HepG2 (cell line): ENCODE data around the gene MYO19. TPM values are rescaled to one million over a fixed set of nuclear protein-coding genes. Genes with fewer than 3 reads are reported as not detected.

Source experiments
- KAT2B ChIP-seq: fragments of 150-350 bp; IDR thresholded peaks from 2 replicates; pipeline ENCODE4 v1.6.1; 2014; ENCODE audit warnings: low read depth, low read length, borderline replicate concordance
- RFX3 ChIP-seq: IDR thresholded peaks from 2 replicates; pipeline ENCODE4 v1.6.1; 2016; ENCODE audit warnings: missing biosample characterization, missing genetic modification reagents
- SRSF9 ChIP-seq: fragments of 200-400 bp; formaldehyde crosslinking; IDR thresholded peaks from 2 replicates; pipeline ENCODE4 v1.6.1; 2018; ENCODE audit warnings: borderline replicate concordance, mild to moderate bottlenecking, low read depth, low read length; ENCODE audit not compliant: insufficient read depth, poor library complexity, severe bottlenecking
- TCF7 ChIP-seq: sonication (generic); IDR thresholded peaks from 2 replicates; pipeline ENCODE4 v1.6.1; 2016; ENCODE audit warnings: antibody characterized with exemption, low read depth
- ZBTB42 ChIP-seq: sonication (generic); formaldehyde crosslinking; IDR thresholded peaks from 2 replicates; pipeline ENCODE4 v1.5.0; 2020; ENCODE audit warnings: mild to moderate bottlenecking, missing genetic modification reagents
- ZEB1 ChIP-seq: IDR thresholded peaks from 2 replicates; pipeline ENCODE4 v1.6.1; 2012; ENCODE audit warnings: mild to moderate bottlenecking, low read depth, inconsistent platforms; ENCODE audit not compliant: insufficient replicate concordance
- ZFAT ChIP-seq: sonication (generic); formaldehyde crosslinking; conservative IDR thresholded peaks from 2 replicates; pipeline ENCODE4 v1.8.1; 2023; ENCODE audit warnings: missing genetic modification reagents, inconsistent platforms
- ZNF235 ChIP-seq: sonication (generic); formaldehyde crosslinking; IDR thresholded peaks from 2 replicates; pipeline ENCODE4 v1.8.1; 2023; ENCODE audit warnings: mild to moderate bottlenecking, missing genetic modification reagents, borderline replicate concordance
- ZNF264 ChIP-seq: sonication (generic); formaldehyde crosslinking; IDR thresholded peaks from 2 replicates; pipeline ENCODE4 v1.4.0; 2020; ENCODE audit warnings: missing genetic modification reagents
- polyA plus RNA-seq, 8 experiments: library from polyadenylated mRNA; depleted of rRNA in 3 of 8; stranded (reverse) in 7 of 8; unstranded in 1 of 8; fragments of >200 nt; fragmentation: Illumina TruSeq in 4 of 8; extraction: Trizol in 4 of 8; gene quantifications; 2 replicates each; pipeline versions ENCODE4 v1.2.1 to v1.2.3, GENCODE V29; 2011 to 2016; ENCODE audit warnings: low read depth in 4 of 8, missing spikeins in 1 of 8, mixed read lengths in 1 of 8; ENCODE audit not compliant: insufficient read depth in 1 of 8
- total RNA-seq, 5 experiments: library from RNA; depleted of rRNA; stranded (reverse); fragments of >200 nt; fragmentation: Illumina TruSeq; extraction: Trizol; gene quantifications; 2 replicates each; pipeline ENCODE4 v1.2.3, GENCODE V29; 2016; ENCODE audit warnings: low read depth in 1 of 5
- TF ChIP-seq, protein P1 (sequence below): sonication (generic); formaldehyde crosslinking; IDR thresholded peaks from 2 replicates; pipeline ENCODE4 v1.5.0; 2020; ENCODE audit warnings: mild to moderate bottlenecking, low read depth, missing genetic modification reagents, borderline replicate concordance
- TF ChIP-seq, protein P2 (sequence below): sonication (generic); formaldehyde crosslinking; IDR thresholded peaks from 2 replicates; pipeline ENCODE4 v1.9.0; 2022; ENCODE audit warnings: low read depth, missing genetic modification reagents
- TF ChIP-seq, protein P3 (sequence below): sonication (generic); formaldehyde crosslinking; IDR thresholded peaks from 2 replicates; pipeline ENCODE4 v1.4.0; 2020; ENCODE audit warnings: mild to moderate bottlenecking, low read depth, missing genetic modification reagents
- TF ChIP-seq, protein P4 (sequence below): sonication (generic); formaldehyde crosslinking; IDR thresholded peaks from 2 replicates; pipeline ENCODE4 v1.5.1; 2020; ENCODE audit warnings: mild to moderate bottlenecking, missing genetic modification reagents, borderline replicate concordance
- TF ChIP-seq, protein P5 (sequence below): sonication (generic); formaldehyde crosslinking; IDR thresholded peaks from 2 replicates; pipeline ENCODE4 v1.4.0; 2020; ENCODE audit warnings: low read depth, missing genetic modification reagents

MYO19 gene
- total and polyA plus RNA-seq, 2 of the 13 experiments (the other 11 are each of a cell fraction or from before 2014, with no cell fraction given): 75.7 to 82.3 TPM

DNA sequence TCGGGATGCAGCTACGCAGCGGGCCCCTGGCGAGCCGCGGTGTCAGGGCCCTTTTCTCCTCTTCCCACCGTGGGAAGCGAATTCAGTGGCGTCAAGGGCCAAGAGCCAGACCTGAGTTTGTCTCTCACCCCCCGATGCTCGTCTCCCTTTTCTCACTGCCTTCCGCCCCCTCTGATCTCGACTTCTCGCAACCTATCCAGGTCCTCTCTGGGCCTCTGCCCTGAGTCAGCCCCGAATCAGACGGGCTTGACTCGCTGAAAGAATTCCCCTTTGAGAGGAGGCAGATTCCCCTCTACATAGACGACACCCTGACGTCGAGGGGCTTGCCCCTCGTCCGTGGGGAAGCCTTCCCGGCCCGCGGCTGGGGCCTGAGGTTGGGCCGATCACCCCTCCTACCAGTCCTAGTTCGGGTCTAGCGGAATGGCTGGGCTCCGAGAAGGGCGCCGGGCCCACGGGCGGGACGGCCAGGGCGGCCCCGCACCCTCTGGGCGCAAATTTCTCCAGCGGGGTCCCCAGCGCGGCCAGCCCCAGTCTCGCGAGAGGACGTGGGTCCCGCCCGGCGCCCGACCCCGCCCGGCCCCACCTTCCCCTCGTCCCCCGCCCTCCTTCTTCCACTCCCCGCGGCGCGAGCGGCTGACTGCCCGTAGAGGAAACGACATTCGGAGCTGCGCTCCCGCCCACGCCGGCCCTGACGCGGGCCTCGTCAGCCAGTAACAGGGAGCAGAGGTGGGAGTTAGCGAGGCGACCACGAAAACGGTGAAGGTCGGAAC is 9.8 kb upstream of the MYO19 start, which contains the start of gene GGNBP2 (continued):
- TF ChIP-seq, protein P1, sequence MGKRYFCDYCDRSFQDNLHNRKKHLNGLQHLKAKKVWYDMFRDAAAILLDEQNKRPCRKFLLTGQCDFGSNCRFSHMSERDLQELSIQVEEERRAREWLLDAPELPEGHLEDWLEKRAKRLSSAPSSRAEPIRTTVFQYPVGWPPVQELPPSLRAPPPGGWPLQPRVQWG (CRISPR knock-in tag): no peak
- TF ChIP-seq ZNF235 (CRISPR knock-in tag) (no peak), RFX3 (no peak), ZNF264 (CRISPR knock-in tag) (peak; percentile 54; the same call in 1 of the 2 replicates), ZEB1 (no peak), SRSF9 (no peak), KAT2B (no peak), ZFAT (no peak), TCF7 (no peak), ZBTB42 (CRISPR knock-in tag) (no peak; the same call in 1 of the 2 replicates)
- TF ChIP-seq, protein P2, sequence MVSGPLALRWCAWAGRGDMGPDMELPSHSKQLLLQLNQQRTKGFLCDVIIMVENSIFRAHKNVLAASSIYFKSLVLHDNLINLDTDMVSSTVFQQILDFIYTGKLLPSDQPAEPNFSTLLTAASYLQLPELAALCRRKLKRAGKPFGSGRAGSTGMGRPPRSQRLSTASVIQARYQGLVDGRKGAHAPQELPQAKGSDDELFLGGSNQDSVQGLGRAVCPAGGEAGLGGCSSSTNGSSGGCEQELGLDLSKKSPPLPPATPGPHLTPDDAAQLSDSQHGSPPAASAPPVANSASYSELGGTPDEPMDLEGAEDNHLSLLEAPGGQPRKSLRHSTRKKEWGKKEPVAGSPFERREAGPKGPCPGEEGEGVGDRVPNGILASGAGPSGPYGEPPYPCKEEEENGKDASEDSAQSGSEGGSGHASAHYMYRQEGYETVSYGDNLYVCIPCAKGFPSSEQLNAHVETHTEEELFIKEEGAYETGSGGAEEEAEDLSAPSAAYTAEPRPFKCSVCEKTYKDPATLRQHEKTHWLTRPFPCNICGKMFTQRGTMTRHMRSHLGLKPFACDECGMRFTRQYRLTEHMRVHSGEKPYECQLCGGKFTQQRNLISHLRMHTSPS (CRISPR knock-in tag): no peak
- TF ChIP-seq, protein P3, sequence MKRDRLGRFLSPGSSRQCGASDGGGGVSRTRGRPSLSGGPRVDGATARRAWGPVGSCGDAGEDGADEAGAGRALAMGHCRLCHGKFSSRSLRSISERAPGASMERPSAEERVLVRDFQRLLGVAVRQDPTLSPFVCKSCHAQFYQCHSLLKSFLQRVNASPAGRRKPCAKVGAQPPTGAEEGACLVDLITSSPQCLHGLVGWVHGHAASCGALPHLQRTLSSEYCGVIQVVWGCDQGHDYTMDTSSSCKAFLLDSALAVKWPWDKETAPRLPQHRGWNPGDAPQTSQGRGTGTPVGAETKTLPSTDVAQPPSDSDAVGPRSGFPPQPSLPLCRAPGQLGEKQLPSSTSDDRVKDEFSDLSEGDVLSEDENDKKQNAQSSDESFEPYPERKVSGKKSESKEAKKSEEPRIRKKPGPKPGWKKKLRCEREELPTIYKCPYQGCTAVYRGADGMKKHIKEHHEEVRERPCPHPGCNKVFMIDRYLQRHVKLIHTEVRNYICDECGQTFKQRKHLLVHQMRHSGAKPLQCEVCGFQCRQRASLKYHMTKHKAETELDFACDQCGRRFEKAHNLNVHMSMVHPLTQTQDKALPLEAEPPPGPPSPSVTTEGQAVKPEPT (CRISPR knock-in tag): 0 out of 2 replicates have a peak, but pooled peaks have one; percentile 71
- TF ChIP-seq, protein P4, sequence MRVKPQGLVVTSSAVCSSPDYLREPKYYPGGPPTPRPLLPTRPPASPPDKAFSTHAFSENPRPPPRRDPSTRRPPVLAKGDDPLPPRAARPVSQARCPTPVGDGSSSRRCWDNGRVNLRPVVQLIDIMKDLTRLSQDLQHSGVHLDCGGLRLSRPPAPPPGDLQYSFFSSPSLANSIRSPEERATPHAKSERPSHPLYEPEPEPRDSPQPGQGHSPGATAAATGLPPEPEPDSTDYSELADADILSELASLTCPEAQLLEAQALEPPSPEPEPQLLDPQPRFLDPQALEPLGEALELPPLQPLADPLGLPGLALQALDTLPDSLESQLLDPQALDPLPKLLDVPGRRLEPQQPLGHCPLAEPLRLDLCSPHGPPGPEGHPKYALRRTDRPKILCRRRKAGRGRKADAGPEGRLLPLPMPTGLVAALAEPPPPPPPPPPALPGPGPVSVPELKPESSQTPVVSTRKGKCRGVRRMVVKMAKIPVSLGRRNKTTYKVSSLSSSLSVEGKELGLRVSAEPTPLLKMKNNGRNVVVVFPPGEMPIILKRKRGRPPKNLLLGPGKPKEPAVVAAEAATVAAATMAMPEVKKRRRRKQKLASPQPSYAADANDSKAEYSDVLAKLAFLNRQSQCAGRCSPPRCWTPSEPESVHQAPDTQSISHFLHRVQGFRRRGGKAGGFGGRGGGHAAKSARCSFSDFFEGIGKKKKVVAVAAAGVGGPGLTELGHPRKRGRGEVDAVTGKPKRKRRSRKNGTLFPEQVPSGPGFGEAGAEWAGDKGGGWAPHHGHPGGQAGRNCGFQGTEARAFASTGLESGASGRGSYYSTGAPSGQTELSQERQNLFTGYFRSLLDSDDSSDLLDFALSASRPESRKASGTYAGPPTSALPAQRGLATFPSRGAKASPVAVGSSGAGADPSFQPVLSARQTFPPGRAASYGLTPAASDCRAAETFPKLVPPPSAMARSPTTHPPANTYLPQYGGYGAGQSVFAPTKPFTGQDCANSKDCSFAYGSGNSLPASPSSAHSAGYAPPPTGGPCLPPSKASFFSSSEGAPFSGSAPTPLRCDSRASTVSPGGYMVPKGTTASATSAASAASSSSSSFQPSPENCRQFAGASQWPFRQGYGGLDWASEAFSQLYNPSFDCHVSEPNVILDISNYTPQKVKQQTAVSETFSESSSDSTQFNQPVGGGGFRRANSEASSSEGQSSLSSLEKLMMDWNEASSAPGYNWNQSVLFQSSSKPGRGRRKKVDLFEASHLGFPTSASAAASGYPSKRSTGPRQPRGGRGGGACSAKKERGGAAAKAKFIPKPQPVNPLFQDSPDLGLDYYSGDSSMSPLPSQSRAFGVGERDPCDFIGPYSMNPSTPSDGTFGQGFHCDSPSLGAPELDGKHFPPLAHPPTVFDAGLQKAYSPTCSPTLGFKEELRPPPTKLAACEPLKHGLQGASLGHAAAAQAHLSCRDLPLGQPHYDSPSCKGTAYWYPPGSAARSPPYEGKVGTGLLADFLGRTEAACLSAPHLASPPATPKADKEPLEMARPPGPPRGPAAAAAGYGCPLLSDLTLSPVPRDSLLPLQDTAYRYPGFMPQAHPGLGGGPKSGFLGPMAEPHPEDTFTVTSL: no peak
- TF ChIP-seq, protein P5, sequence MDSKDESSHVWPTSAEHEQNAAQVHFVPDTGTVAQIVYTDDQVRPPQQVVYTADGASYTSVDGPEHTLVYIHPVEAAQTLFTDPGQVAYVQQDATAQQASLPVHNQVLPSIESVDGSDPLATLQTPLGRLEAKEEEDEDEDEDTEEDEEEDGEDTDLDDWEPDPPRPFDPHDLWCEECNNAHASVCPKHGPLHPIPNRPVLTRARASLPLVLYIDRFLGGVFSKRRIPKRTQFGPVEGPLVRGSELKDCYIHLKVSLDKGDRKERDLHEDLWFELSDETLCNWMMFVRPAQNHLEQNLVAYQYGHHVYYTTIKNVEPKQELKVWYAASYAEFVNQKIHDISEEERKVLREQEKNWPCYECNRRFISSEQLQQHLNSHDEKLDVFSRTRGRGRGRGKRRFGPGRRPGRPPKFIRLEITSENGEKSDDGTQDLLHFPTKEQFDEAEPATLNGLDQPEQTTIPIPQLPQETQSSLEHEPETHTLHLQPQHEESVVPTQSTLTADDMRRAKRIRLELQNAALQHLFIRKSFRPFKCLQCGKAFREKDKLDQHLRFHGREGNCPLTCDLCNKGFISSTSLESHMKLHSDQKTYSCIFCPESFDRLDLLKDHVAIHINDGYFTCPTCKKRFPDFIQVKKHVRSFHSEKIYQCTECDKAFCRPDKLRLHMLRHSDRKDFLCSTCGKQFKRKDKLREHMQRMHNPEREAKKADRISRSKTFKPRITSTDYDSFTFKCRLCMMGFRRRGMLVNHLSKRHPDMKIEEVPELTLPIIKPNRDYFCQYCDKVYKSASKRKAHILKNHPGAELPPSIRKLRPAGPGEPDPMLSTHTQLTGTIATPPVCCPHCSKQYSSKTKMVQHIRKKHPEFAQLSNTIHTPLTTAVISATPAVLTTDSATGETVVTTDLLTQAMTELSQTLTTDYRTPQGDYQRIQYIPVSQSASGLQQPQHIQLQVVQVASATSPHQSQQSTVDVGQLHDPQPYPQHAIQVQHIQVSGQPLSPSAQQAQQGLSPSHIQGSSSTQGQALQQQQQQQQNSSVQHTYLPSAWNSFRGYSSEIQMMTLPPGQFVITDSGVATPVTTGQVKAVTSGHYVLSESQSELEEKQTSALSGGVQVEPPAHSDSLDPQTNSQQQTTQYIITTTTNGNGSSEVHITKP: no peak
